Measurements from ENCODE around the gene IFI35.

DNA sequence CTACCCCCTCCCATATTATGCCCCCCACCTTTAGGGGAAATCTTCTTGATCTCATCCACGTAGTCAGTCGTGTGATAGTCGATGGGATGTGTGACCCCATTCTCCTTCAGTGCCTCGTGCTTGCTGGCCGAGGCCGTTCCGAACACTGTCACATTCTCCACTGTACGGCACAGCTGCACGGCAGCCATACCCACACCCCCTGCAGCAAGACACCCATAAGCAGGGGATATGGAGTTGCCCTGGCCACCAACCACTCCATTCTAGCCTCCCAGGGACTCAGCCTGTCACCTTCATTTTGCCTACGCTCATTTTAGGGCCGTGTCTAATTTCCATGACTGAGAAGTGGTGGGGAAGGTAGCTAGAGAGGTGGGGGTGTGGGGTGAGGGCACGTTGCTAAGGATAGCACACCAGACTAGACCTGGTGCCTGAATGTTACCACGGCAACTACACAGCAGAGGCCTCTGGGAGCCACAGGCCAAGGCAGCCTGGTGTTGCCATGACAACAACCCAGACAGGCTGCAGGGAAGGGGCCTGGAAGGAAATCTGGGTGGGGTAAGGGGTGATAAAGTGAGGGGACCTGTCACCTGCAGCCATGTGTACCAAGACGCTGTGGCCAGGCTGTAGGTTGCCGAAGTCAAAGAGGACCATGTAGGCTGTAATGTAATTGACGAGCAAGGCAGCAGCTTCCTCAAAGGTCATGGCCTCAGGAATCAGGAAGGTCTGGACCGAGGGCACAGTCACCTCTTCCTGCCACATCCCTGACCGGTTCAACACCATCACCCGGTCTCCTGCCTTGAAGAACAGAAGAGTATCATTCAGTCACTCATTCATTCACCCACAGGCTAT, 11.6 kb downstream of the IFI35 start:
- TF ChIP-seq POLR2A (IDR thresholded peaks at IDR 0.05) = no peak
- TF ChIP-seq, protein P1, sequence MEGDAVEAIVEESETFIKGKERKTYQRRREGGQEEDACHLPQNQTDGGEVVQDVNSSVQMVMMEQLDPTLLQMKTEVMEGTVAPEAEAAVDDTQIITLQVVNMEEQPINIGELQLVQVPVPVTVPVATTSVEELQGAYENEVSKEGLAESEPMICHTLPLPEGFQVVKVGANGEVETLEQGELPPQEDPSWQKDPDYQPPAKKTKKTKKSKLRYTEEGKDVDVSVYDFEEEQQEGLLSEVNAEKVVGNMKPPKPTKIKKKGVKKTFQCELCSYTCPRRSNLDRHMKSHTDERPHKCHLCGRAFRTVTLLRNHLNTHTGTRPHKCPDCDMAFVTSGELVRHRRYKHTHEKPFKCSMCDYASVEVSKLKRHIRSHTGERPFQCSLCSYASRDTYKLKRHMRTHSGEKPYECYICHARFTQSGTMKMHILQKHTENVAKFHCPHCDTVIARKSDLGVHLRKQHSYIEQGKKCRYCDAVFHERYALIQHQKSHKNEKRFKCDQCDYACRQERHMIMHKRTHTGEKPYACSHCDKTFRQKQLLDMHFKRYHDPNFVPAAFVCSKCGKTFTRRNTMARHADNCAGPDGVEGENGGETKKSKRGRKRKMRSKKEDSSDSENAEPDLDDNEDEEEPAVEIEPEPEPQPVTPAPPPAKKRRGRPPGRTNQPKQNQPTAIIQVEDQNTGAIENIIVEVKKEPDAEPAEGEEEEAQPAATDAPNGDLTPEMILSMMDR (IDR thresholded peaks at IDR 0.05 in 4 of 5, conservative IDR thresholded peaks at IDR 0.05 in 1 of 5) = no peak
